Liver (tissue), 9 donors: Measurements from ENCODE around the gene BAHCC1. TPM values are rescaled to one million over a fixed set of nuclear protein-coding genes. Genes with fewer than 3 reads are reported as not detected.

Experiments used
- DNase-seq: peaks from one replicate; pipeline ENCODE4 v3.0.0-alpha.2; 2017; ENCODE audit warnings: low spot score
- H3K27ac ChIP-seq, 2 donors: one replicate each; pipeline ENCODE4 v1.7.0; 2013; ENCODE audit warnings: inconsistent platforms in 2 of 2, low read length in 2 of 2, control low read depth in 1 of 2, low read depth in 1 of 2, mild to moderate bottlenecking in 1 of 2
- H3K27me3 ChIP-seq, 4 donors: one replicate each; pipeline versions ENCODE4 v1.6.1 to v1.7.0; 2013; ENCODE audit warnings: low read length in 3 of 4, inconsistent platforms in 1 of 4, mild to moderate bottlenecking in 1 of 4, moderate library complexity in 1 of 4; ENCODE audit not compliant: control insufficient read depth in 4 of 4, insufficient read depth in 4 of 4
- H3K36me3 ChIP-seq, 4 donors: one replicate each; pipeline versions ENCODE4 v1.6.1 to v1.7.0; 2013; ENCODE audit warnings: low read length in 3 of 4, mild to moderate bottlenecking in 3 of 4, low read depth in 1 of 4, moderate library complexity in 1 of 4; ENCODE audit not compliant: control insufficient read depth in 4 of 4, insufficient read depth in 3 of 4
- H3K4me1 ChIP-seq, 4 donors: one replicate each; pipeline versions ENCODE4 v1.6.1 to v1.7.0; 2013; ENCODE audit warnings: low read length in 3 of 4, mild to moderate bottlenecking in 3 of 4, moderate library complexity in 1 of 4; ENCODE audit not compliant: control insufficient read depth in 4 of 4, insufficient read depth in 4 of 4
- H3K4me3 ChIP-seq, 3 donors: one replicate each; pipeline versions ENCODE4 v1.6.1 to v1.7.0; 2013; ENCODE audit warnings: low read length in 3 of 3, control low read depth in 1 of 3, low read depth in 1 of 3, mild to moderate bottlenecking in 1 of 3
- H3K9ac ChIP-seq, 2 donors: one replicate each; pipeline ENCODE4 v1.7.0; 2013; ENCODE audit warnings: low read length in 2 of 2, mild to moderate bottlenecking in 2 of 2, moderate library complexity in 2 of 2, control low read depth in 1 of 2, low read depth in 1 of 2
- H3K9me3 ChIP-seq, 4 donors: one replicate each; pipeline versions ENCODE4 v1.6.1 to v1.7.0; 2013; ENCODE audit warnings: low read length in 3 of 4; ENCODE audit not compliant: control insufficient read depth in 4 of 4
- ATF3 ChIP-seq: IDR thresholded peaks from 2 replicates; pipeline ENCODE4 v1.6.1; 2016; ENCODE audit warnings: antibody characterized with exemption
- CTCF ChIP-seq: fragments of 150-350 bp; IDR thresholded peaks from 2 replicates; pipeline ENCODE4 v1.5.1; 2017; ENCODE audit warnings: improper control_type of control experiment, low read depth, low read length; ENCODE audit not compliant: missing input control
- EGR1 ChIP-seq, 2 donors: IDR thresholded peaks; 2 replicates each; pipeline ENCODE4 v1.6.1; 2016 to 2018; ENCODE audit warnings: antibody characterized with exemption in 2 of 2, low read depth in 2 of 2
- FOXA2 ChIP-seq: IDR thresholded peaks from 2 replicates; pipeline ENCODE4 v1.6.1; 2016; ENCODE audit warnings: antibody characterized with exemption
- HNF4G ChIP-seq: IDR thresholded peaks from 2 replicates; pipeline ENCODE4 v1.6.1; 2016; ENCODE audit warnings: antibody characterized with exemption
- MAX ChIP-seq: IDR thresholded peaks from 2 replicates; pipeline ENCODE4 v1.6.1; 2016; ENCODE audit warnings: antibody characterized with exemption
- NR2F2 ChIP-seq: IDR thresholded peaks from 2 replicates; pipeline ENCODE4 v1.6.1; 2016; ENCODE audit warnings: antibody characterized with exemption
- RAD21 ChIP-seq, 2 donors: IDR thresholded peaks; 2 replicates each; pipeline ENCODE4 v1.6.1; 2016; ENCODE audit warnings: antibody characterized with exemption in 2 of 2, mild to moderate bottlenecking in 2 of 2
- REST ChIP-seq: IDR thresholded peaks from 2 replicates; pipeline ENCODE4 v1.6.1; 2016; ENCODE audit warnings: antibody characterized with exemption, mild to moderate bottlenecking
- RXRA ChIP-seq, 2 donors: IDR thresholded peaks; 2 replicates each; pipeline ENCODE4 v1.6.1; 2017 to 2018; ENCODE audit warnings: antibody characterized with exemption in 2 of 2, mild to moderate bottlenecking in 1 of 2
- SP1 ChIP-seq: IDR thresholded peaks from 2 replicates; pipeline ENCODE4 v1.6.1; 2018; ENCODE audit warnings: antibody characterized with exemption, mild to moderate bottlenecking
- TAF1 ChIP-seq: conservative IDR thresholded peaks from 2 replicates; pipeline ENCODE4 v1.6.1; 2016; ENCODE audit warnings: antibody characterized with exemption, mild to moderate bottlenecking
- YY1 ChIP-seq: IDR thresholded peaks from 2 replicates; pipeline ENCODE4 v1.6.1; 2016; ENCODE audit warnings: antibody characterized with exemption, mild to moderate bottlenecking
- WGBS: extraction: QIAGEN DNeasy Blood & Tissue Kit; methylation state at CpG from one replicate; pipeline ENCODE4 v1.1.7; 2013; 5-methylcytosine and 5-hydroxymethylcytosine counted together
- polyA plus RNA-seq, 2 donors: library from polyadenylated mRNA; stranded (reverse) in 1 of 2; unstranded in 1 of 2; fragments of 200-250 nt in 1 of 2; fragments of >200 nt in 1 of 2; fragmentation: Nextera tagmentation in 1 of 2; extraction: Ambion mirVana in 1 of 2; gene quantifications; one replicate each; pipeline versions ENCODE4 v1.2.1 to v1.2.3, GENCODE V29; 2013 to 2015
- total RNA-seq, 2 donors: library from RNA; depleted of rRNA; stranded (reverse); fragments of >200 nt; gene quantifications; one replicate each; pipeline ENCODE4 v1.2.3, GENCODE V29; 2014
- donor health status: healthy.
- donor health status: healthy.
- donor health status: healthy.
- donor health status: healthy.
- donor health status: healthy.

The BAHCC1 gene
- total and polyA plus RNA-seq, 4 donors, result 0.76 to 3.9 (median 2.5) TPM

- no peak overlapping the region for H3K4me3 ChIP-seq
- no peak overlapping the region for H3K27ac ChIP-seq
- WGBS, result 89% methylated on average over 32 of the region's 32 CpGs
- no peaks in the 10 kb centered on the region for H3K36me3 ChIP-seq
- H3K27me3 ChIP-seq, result no peaks in the 10 kb centered on the region
- DNase-seq, result no peak
- H3K4me1 ChIP-seq, result peaks cover 0 to 4% (median 2%) of the 10 kb centered on the region in 4 donors
- H3K9me3 ChIP-seq, result no peaks in the 10 kb centered on the region
- no peak overlapping the region for H3K9ac ChIP-seq
- TF ChIP-seq EGR1 (IDR thresholded peaks at IDR 0.05; ENCODE audit: low read depth in 2 of 2) (no peak), RAD21 (IDR thresholded peaks at IDR 0.05) (no peak), YY1 (no peak), NR2F2 (no peak), FOXA2 (no peak), SP1 (no peak), REST (no peak), RXRA (IDR thresholded peaks at IDR 0.05) (no peak), TAF1 (no peak), HNF4G (no peak), MAX (no peak)
Observed at GRCh38 chr17:81368161-81369022, 26.9 kb upstream of the BAHCC1 start.

GRCh38 chr17:81370294-81370693, 25.0 kb upstream of the BAHCC1 start:
- Histone ChIP-seq H3K27me3 (no peaks in the 10 kb centered on the region), H3K27ac (no peak overlapping the region), H3K9me3 (no peaks in the 10 kb centered on the region), H3K4me1 (peaks cover 0 to 7% (median 1%) of the 10 kb centered on the region in 4 donors), H3K4me3 (no peak overlapping the region), H3K9ac (no peak overlapping the region), H3K36me3 (no peaks in the 10 kb centered on the region)
- no peak for DNase-seq
- WGBS, result 67% methylated on average over 5 of the region's 5 CpGs
- TF ChIP-seq YY1, result no peak
- TF ChIP-seq ATF3, result no peak

GRCh38 chr17:81371910-81372760, 23.1 kb upstream of the BAHCC1 start:
- Histone ChIP-seq H3K4me1 (peaks cover 0 to 7% (median 0%) of the 10 kb centered on the region in 4 donors), H3K9me3 (no peaks in the 10 kb centered on the region), H3K27ac (peak overlapping the region in 1 of 2 donors; percentile 18), H3K4me3 (no peak overlapping the region), H3K27me3 (no peaks in the 10 kb centered on the region), H3K9ac (no peak overlapping the region), H3K36me3 (no peaks in the 10 kb centered on the region)
- TF ChIP-seq CTCF (peak; percentile 27), RAD21 (IDR thresholded peaks at IDR 0.05) (peak; percentile 43 to 71), RXRA (IDR thresholded peaks at IDR 0.05) (peak in 1 of 2 donors; percentile 24), HNF4G (no peak)
- no peak for DNase-seq
- WGBS, result 70% methylated on average over 22 of the region's 22 CpGs
